Measurements from ENCODE around the gene TNIP1.

- TF ChIP-seq CTCF (IDR thresholded peaks at IDR 0.05 in 4 of 5, conservative IDR thresholded peaks at IDR 0.05 in 1 of 5): no peak
- TF ChIP-seq POLR2A (IDR thresholded peaks at IDR 0.05): no peak
Observed at GRCh38 chr5:151093476-151093889, 12.6 kb upstream of the TNIP1 start.

All from gastrocnemius medialis (tissue), 4 donors.